Embryonic facial prominence (tissue), 1 donor: ENCODE data around the gene ZNF143.
A peak's percentile ranks its signal among the peaks of the same experiment; 100 is the strongest.

Source experiments
- DNase-seq: peaks from one replicate; pipeline ENCODE4 v3.0.0-alpha.2; 2016; ENCODE audit errors: extremely low spot score

ZNF143 gene

DNA sequence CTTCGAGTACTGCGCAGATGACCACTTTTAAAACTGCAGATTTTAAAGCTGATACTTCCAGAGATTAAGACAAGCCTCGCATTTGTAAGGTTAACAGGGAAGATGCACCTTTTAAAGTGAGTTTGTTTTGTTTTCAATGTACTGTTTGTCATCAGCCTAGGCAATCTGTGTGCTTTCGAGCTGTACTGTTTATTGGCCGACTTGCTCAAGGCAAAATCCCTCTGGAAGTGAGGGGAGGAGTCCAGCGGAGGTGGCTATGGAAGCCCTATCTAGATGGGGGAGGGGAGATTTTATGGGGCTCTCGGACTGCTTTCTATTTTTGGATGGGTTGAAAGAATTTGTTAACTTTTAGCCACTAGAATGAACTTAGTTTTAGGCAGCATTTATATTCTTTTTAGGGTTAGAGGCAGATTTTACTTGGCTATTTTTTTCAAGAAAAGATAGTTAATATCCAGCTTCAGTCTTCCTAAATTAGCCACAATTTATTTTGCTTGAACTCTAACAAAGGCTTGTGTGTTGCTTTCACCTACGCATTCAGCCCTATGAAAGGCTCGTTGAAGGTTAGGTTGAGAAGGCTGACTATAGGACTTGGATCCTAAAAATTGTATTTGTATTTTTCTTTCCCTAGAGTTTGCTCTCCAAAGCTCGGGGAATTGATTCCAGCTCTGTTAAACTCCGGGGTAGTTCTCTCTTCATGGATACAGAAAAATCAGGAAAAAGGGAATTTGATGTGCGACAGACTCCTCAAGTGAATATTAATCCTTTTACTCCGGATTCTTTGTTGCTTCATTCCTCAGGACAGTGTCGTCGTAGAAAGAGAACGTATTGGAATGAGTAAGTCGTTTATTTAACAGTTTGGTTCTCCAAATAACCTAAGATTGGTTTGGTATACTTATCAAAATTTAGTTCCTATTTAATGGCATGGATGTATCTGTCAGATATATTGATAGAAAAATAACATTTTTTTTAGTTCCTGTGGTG lies 114.7 kb downstream of the ZNF143 start:
- DNase-seq, result peak; percentile 80

DNA sequence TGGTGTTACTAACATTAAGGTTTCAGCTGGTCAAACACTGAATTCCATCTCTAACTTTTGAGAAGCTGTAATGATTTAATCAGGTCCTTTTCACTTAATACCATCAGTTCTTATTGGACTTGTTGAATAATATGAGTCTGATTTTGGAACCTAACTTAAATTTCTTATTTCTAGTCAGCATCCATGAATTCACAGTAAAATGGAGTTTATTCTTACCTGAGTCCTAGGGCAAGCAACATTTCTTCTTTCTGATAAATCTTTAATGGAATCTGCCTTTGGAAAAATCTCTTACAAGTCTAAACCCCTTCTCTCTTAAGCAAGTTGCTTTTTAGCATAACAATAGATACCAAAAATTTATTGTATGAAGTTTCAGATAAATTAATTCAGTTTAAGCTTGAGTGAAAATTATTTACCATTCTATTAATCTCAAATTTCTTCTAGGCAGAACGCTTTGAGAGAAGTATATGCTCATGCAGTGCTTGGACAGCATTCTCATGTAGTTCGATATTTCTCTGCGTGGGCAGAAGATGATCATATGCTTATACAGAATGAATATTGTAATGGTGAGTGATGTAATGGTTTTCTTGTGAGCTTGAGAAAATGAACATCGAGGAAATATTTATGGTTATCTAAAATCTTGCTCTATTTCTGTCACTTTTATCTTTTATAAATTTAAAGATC lies 116.0 kb downstream of the ZNF143 start:
- no peak for DNase-seq

DNA sequence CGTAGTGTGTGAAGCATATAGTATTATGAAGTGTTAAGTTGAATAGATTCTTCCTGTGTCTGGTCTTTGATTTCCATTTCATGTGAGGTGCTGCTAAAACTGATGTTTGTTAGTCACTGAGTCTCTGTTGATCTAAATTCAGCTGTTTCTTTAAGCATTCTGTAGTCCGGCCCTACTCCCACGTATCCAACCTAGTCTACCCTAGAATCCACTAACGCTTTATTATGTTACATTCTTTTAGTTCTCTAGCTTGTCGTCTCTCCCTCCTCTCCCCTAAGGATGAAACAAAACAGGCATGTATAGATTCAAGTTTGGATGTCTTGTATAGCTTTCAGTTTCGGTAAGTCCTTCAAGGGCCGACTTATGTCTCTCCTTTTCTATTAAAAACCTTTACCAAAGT lies 116.7 kb downstream of the ZNF143 start:
- DNase-seq, result no peak
